Stimulated activated CD4-positive, alpha-beta T cell treated with anti-CD3 and anti-CD28 coated beads, Interleukin-1b, Interleukin-23, amount 100 ng/mL, for 24 hours (primary cell): ENCODE data around the gene CDH16.
"Not testable (repeated sequence)": the region's sequence is repeated elsewhere in the genome, so short reads cannot be mapped to it uniquely, and the experiment has no call there.

Experiments
- DNase-seq, 4 experiments: peaks; one replicate each; pipeline ENCODE4 v3.0.0-alpha.2; 2020; ENCODE audit warnings: low read depth in 4 of 4, low spot score in 1 of 4

The CDH16 gene

DNA sequence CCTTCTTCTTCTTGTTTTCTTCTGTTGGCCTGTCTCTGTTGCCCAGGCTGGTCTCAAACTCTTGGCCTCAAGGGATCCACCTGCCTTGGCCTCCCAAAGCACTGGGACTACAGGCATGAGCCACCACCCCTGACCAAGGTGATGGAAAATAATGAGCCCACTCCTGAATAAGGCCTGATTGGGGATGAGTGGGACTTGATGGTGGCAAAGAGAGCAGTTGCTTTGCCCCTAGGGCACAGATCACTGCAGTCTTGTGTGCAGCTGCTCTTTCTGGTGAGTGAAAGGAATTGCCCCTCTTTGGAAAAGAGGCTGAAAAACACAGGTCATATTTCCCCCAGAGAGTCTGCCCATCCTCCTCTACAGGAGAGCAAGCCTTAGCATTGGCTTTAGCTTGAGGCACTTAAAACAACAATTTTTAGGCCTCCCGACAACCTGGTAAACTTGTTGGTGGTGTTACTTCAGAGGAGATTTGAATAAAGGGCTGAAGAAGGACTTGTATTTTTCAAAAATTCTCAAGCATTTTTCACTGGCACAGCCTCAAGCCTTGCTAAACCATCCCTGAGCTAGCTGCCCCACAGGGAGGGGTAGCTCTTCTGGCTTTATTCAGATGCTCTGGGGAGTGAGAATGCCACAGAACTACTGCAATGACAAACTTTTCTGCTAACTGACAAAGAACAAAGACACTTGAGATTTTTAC lies 44.5 kb downstream of the CDH16 start:
- no peak for DNase-seq

DNA sequence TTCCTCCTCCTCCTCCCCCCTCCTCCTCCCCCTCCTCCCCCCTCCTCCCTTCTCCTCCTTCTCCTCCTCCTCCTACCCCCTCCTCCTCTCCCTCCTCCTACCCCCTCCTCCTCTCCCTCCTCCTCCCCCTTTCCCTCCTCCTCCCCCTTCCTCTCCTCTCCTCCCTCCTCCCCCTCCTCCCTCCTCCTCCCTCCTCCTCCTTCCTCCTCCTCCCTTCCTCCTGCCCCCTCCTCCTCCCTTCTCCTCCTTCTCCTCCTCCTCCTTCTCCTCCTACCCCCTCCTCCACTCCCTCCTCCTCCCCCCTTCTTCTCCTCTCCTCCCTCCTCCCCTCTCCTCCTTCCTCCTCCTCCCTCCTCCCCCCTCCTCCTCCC lies 45.0 kb downstream of the CDH16 start:
- DNase-seq, result no peak

DNA sequence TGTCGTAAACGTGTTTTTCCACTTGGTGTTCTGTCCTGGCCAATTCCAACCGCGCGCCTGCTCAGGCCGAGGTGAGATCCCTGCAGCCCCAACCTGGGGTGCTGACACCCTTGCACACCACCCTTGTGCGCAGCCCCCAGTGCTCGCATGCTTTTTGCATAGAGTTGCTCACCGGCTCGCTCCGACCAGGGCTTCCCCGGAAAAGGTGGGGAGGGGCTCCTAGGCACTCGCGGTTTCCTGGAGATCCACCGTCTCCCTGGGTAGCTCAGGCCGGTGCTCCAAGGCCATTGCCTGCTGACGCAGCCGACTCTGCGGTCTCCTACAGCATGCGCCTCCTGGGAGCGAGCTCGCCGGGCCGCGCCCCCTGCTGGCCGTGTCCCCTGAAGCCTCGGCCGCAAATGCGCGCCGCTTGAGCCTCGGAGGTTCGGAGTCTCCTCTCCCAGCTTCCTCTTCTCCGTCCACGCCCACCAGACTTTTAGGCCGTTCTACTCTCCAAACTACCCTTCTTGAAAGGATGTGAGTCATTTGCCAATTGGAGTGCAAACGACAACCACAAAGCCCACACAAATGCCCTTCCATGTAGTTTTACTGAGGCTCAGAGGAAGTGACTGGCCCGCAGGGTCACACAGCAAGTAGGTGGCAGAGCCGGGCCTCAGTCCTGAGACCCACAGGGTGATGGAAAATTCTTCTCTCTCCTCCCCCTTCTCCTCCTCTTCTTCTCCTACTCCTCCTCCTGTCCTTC lies 45.6 kb downstream of the CDH16 start:
- DNase-seq, result peak; percentile 78 to 91 (median 82)

DNA sequence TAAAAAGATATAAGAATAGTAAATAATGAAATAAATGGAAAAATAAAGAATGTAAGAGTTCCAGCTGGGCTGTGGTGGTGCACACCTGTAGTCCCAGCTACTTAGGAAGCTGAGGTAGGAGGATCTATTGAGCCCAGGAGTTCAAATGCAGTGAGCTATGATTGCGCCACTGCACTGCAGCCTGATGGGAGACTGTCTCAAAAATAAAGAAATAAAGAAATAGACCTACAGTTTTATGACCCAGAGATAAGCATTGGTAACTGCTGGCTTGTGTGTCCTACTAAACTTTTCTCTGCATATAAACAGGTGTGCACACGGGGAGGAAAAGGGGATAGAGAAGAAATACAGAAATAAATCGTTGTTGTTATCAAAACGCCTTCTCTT lies 46.1 kb downstream of the CDH16 start:
- DNase-seq, result no peak

DNA sequence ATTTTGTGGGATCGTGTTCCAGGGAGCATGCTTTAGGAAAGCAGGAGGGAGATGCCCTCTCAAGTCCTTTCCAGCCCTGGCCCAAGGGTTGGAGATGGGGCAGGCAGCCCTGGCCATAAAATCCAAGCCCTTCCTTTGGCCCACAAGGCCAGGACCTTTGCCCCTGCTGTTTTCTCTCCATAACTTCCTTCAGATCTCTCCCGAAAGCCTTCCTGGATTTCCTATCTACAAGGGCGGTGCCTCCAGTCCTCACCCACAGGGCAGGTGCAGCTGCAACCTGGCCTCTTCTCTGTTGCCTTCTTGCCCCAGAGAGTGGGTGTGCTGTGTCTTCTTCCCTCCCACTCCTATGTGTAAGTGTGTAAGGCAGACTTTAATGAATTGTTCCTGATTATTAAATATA lies 46.8 kb downstream of the CDH16 start:
- no peak for DNase-seq

DNA sequence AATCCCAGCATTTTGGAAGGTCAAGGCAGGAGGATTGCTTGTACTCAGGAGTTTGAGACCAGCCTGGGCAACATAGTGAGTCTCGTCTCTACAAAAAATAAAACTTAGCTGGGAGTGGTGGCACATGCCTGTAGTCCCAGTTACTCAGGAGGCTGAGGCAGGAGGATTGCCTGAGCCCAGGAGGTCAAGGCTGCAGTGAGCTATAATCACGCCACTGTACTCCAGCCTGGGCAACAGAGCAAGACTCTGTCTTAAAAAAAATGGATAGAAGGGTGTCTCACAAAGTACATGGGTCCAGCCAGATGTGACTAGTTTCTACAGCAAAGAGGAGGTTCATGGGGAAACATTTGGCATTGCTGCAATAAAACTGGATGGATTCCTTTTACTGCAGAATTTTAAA lies 47.3 kb downstream of the CDH16 start:
- not testable (repeated sequence) for DNase-seq

DNA sequence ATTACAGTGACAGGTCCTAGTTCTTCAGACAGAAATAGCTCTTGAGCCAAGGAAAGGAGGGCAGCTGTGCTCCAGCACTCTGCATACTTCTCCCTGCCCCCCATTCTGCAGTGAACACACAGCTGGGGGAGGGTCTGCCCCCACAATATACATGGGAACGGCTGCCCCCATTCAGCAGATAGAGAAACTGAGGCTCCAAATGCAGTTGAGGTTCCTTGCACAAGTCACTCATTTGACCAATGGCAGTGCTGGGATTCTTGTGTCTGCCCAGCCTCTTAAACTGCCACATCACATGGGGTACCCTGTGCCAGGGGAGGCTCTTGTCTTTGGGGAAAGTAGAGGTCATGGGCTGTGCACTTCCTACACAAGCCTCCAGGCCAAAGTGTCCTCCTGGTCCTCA lies 49.3 kb downstream of the CDH16 start:
- DNase-seq, result no peak

DNA sequence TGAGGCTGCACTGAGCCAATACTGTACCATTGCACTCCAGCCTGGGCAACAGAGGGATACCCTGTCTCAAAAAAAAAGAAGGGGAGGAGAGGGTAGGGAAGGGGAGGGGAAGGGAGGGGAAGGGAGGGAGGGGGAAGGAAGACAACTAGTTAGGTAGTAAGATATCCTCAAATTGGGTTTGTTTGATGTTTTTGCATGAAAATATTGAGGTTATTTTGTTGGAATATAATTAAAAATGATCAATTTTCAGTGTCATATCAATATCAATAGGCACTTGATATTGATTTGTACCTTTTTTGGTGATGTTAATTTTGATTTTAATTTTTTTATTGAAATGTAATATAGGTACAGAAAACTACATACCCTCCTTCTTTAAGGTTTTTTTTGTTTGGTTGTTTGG lies 55.0 kb downstream of the CDH16 start:
- DNase-seq, result no peak

DNA sequence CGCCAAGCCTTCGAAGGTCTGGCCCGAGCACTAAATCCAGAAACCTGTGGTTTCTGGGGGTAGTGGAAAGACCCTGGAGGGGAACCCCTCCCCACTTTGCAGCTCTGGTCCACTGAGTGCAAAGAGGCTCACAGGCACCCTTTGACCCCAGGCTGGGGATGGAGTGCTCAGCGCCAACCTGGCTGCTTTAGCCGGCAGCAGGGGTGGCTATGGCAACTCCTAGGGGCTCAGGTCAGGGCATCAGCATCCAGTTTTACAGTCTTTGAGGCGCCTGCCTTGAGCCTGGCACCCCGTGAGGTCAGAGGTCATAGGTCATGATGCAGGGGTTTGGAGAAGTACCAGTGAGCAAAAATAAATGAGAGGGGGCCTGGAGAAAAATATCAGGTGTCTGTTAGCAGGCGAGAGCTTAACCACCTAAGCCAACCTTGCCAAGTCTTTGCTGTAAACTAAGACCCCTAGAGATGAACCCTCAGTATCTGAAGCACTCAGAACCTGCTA lies 56.6 kb downstream of the CDH16 start:
- no peak for DNase-seq

DNA sequence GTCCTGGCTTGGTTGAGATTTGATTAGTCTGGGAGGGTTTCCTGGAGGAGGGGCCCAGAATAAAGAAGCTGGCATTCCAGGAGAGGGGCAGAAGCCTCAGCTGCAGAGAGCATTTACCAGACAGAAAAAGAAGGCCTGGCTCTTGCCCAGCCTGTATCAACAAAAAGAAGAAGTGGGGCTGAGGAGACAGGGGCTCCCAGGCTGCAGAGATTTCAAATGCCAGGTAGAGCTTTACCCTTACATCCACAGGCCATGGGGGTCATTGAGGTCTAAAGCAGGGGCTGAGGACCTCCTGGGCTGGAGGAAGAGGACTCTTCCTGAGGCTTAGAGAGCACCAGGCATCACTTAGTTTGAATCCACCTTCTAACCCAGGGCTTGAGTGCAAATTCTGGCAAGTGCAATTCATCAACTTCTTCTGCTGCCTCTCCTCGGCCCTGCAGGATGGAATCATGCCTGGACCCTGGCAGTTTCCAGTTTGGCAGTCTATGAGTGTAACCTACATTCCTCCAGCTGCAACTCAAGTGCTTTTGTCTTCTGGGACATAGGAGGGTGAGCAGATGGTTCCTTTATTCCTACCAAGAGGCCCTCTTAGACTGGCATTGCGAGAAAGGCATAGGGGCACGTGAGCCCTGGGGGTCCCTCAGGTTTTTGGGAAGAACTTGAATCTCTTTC lies 59.2 kb downstream of the CDH16 start:
- no peak for DNase-seq

DNA sequence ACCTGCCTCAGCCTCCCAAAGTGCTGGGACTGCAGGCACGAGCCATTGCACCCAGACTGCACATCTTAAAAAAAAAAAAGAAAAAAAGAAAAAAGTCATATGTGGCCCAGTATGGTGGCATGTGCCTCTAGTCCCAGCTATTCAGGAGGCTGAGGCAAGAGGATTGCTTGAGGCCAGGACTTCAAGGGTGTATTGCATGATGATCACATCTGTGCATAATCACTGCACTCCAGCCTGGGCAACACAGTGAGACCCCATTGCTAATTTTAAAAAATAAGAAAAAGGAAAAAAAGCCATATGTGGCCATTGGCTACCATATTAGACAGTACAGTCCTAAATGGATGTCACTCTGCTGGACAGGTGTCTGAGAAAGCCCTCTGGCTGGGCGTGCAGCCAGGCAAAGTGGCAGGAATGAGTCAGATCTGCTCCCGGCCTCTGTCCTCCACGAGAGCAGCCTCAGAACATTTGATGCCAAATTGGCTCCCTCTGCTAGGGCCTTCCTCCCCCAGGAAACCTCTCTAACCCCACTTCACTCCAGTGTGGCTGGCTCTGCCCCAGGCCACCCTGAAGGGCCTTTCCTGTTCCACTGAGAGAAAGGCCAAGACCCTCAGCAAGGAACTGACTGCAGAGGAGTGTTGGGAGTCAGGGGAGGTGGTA lies 59.8 kb downstream of the CDH16 start:
- no peak for DNase-seq
